ENCODE results near the gene ABCG2. TPM values are rescaled to one million over a fixed set of nuclear protein-coding genes. Genes with fewer than 3 reads are reported as not detected.

Gene ABCG2
- total and polyA plus RNA-seq, 2 of the 8 experiments (the other 6 are each of a cell fraction or from before 2014, with no cell fraction given) = 2.4 to 4.6 TPM

DNA sequence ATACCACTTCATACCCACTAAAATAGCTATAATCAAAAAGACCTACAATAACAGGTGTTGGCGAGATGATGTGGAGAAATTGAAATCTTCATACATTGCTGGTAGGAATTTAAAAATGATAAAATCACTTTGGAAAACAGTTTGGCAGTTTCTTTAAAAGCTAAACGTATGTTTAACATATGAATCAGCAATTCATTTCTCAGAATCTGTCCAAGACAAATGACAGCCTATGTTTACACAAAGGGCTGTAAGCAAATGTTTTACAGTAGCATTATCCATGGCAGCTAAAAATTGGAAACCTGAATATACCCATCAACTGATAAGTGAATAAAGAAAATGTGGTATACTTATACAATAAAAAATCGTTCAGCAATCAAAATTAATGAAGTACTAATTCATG is 33.0 kb upstream of the ABCG2 start (continued):
- TF ChIP-seq EP300 (IDR thresholded peaks at IDR 0.05; ENCODE audit: borderline replicate concordance in 1 of 2, low read depth in 2 of 2, low read length in 2 of 2) = no peak
